HepG2 (cell line): ENCODE results near the gene YEATS2. TPM values are rescaled to one million over a fixed set of nuclear protein-coding genes. Genes with fewer than 3 reads are reported as not detected.
A peak's percentile ranks its signal among the peaks of the same experiment; 100 is the strongest.

Experiments
- ATAC-seq: fragments of 200-7000 bp; cut with Tn5 transposase; 3 replicates; pipeline ENCODE4 v1.9.1; 2020; ENCODE audit warnings: mild to moderate bottlenecking, moderate library complexity
- BruUV-seq: library from RNA; stranded (reverse); fragments of 400-500 nt; replicated peaks from 2 replicates; lab custom pipeline; 2021; lab: Mats Ljungman, UMichigan
- CTCF ChIA-PET: fragments of 300-600 bp; formaldehyde crosslinking; extraction: SDS; loops from one replicate; lab custom pipeline; 2021; ENCODE audit warnings: low total read pairs, inconsistent platforms, low intra/inter-chr PET ratio; lab: Yijun Ruan, JAX
- POLR2A ChIA-PET: fragments of 350-600 bp; sonication (Branson Sonifier 250); formaldehyde crosslinking; loops from one replicate; lab custom pipeline; 2020; ENCODE audit warnings: antibody characterized with exemption, inconsistent platforms; lab: Yijun Ruan, JAX
- DNase-seq: peaks from one replicate; pipeline ENCODE4 v3.0.0-alpha.2; 2015; ENCODE audit warnings: low spot score
- FAIRE-seq: peaks from 3 replicates; lab custom pipeline; 2011; peaks lifted over from hg19 to GRCh38; lab: Jason Lieb, UNC
- H2AFZ ChIP-seq: one replicate; pipeline ENCODE4 v1.6.1; 2011; ENCODE audit warnings: low read length, inconsistent platforms
- H3K27ac ChIP-seq: fragments of 300-600 bp; 3 replicates; pipeline ENCODE4 v1.8.0; 2011; ENCODE audit warnings: mixed run types, mild to moderate bottlenecking, mixed read lengths, low read length, inconsistent platforms; ENCODE audit not compliant: insufficient read depth; ENCODE audit errors: extremely low read length
- H3K27me3 ChIP-seq, 2 experiments: fragments of 200-600 bp in 1 of 2; 2 replicates in 1 of 2; 3 replicates in 1 of 2; pipeline versions ENCODE4 v1.6.0 to v1.8.0; 2011; ENCODE audit warnings: low read length in 2 of 2, mild to moderate bottlenecking in 2 of 2, moderate library complexity in 2 of 2, inconsistent platforms in 1 of 2; ENCODE audit not compliant: insufficient read depth in 2 of 2, control insufficient read depth in 1 of 2
- H3K36me3 ChIP-seq, 2 experiments: fragments of 200-600 bp in 1 of 2; replicated peaks in 1 of 2; 2 replicates in 1 of 2; 3 replicates in 1 of 2; pipeline versions ENCODE4 v1.5.1 to v1.8.0; 2011; ENCODE audit warnings: low read length in 2 of 2, inconsistent platforms in 1 of 2; ENCODE audit not compliant: insufficient read depth in 2 of 2, control insufficient read depth in 1 of 2
- H3K4me1 ChIP-seq: 2 replicates; pipeline ENCODE4 v1.5.1; 2012; ENCODE audit warnings: low read length, inconsistent platforms; ENCODE audit not compliant: insufficient read depth
- H3K4me2 ChIP-seq: 2 replicates; pipeline ENCODE4 v1.6.0; 2011; ENCODE audit warnings: low read depth, low read length, inconsistent platforms
- H3K4me3 ChIP-seq, 3 experiments: fragments of 200-600 bp in 1 of 3; sonication (generic), shearing (Covaris generic) in 1 of 3; replicated peaks in 1 of 3; 2 replicates each; pipeline ENCODE4 v1.5.1; 2011 to 2016; ENCODE audit warnings: low read length in 3 of 3, inconsistent platforms in 2 of 3, low read depth in 2 of 3, mild to moderate bottlenecking in 2 of 3, control low read depth in 1 of 3, mixed read lengths in 1 of 3; ENCODE audit not compliant: insufficient read depth in 1 of 3
- H3K79me2 ChIP-seq: one replicate; pipeline ENCODE4 v1.6.1; 2011; ENCODE audit warnings: low read length, inconsistent platforms; ENCODE audit not compliant: insufficient read depth
- H3K9ac ChIP-seq: 2 replicates; pipeline ENCODE4 v1.6.0; 2011; ENCODE audit warnings: mild to moderate bottlenecking, low read depth, low read length, inconsistent platforms; ENCODE audit not compliant: insufficient read depth
- H3K9me3 ChIP-seq: 2 replicates; pipeline ENCODE4 v1.5.1; 2012; ENCODE audit warnings: mild to moderate bottlenecking, low read length
- H4K20me1 ChIP-seq: 2 replicates; pipeline ENCODE4 v1.6.0; 2011; ENCODE audit warnings: inconsistent platforms, mild to moderate bottlenecking, low read length, moderate library complexity; ENCODE audit not compliant: insufficient read depth
- ARNT2 ChIP-seq: sonication (generic); formaldehyde crosslinking; IDR thresholded peaks from 2 replicates; pipeline ENCODE4 v1.8.0; 2022; ENCODE audit warnings: mild to moderate bottlenecking, low read depth, missing genetic modification reagents, moderate library complexity
- CBFB ChIP-seq: sonication (generic); formaldehyde crosslinking; IDR thresholded peaks from 2 replicates; pipeline ENCODE4 v1.4.0; 2020; ENCODE audit warnings: missing genetic modification reagents
- CBX2 ChIP-seq, 2 experiments: fragments of 200-600 bp in 1 of 2; sonication (generic); formaldehyde crosslinking in 1 of 2; IDR thresholded peaks; 2 replicates each; pipeline versions ENCODE4 v1.7.0 to v1.8.1; 2018 to 2022; ENCODE audit warnings: low read depth in 2 of 2, low read length in 1 of 2, mild to moderate bottlenecking in 1 of 2, missing genetic modification reagents in 1 of 2
- HNF4A ChIP-seq: sonication (generic); formaldehyde crosslinking; IDR thresholded peaks from 2 replicates; pipeline ENCODE4 v1.4.0; 2020; ENCODE audit warnings: missing genetic modification reagents
- MTF2 ChIP-seq: sonication (generic); formaldehyde crosslinking; IDR thresholded peaks from 2 replicates; pipeline ENCODE4 v1.5.0; 2020; ENCODE audit warnings: missing genetic modification reagents, borderline replicate concordance
- RAD51 ChIP-seq: fragments of 450-650 bp; IDR thresholded peaks from 2 replicates; pipeline ENCODE4 v1.6.1; 2016; ENCODE audit warnings: borderline replicate concordance
- STAG1 ChIP-seq: sonication (generic); formaldehyde crosslinking; IDR thresholded peaks from 2 replicates; pipeline ENCODE4 v1.4.0; 2020; ENCODE audit warnings: missing genetic modification reagents
- STAT6 ChIP-seq: sonication (generic); formaldehyde crosslinking; IDR thresholded peaks from 2 replicates; pipeline ENCODE4 v1.4.0; 2020; ENCODE audit warnings: missing genetic modification reagents, mild to moderate bottlenecking, borderline replicate concordance
- TOPORS ChIP-seq: sonication (generic); formaldehyde crosslinking; IDR thresholded peaks from 2 replicates; pipeline ENCODE4 v1.8.0; 2023; ENCODE audit warnings: mild to moderate bottlenecking, missing genetic modification reagents
- U2AF1 ChIP-seq: fragments of 200-400 bp; formaldehyde crosslinking; optimal IDR thresholded peaks from 2 replicates; pipeline ENCODE3; 2017; ENCODE audit warnings: mild to moderate bottlenecking, low read depth, low read length
- ZBTB42 ChIP-seq: sonication (generic); formaldehyde crosslinking; IDR thresholded peaks from 2 replicates; pipeline ENCODE4 v1.5.0; 2020; ENCODE audit warnings: mild to moderate bottlenecking, missing genetic modification reagents
- ZNF121 ChIP-seq: sonication (generic); formaldehyde crosslinking; IDR thresholded peaks from 2 replicates; pipeline ENCODE4 v1.5.0; 2020; ENCODE audit warnings: mild to moderate bottlenecking, missing genetic modification reagents
- ZNF230 ChIP-seq: sonication (generic); formaldehyde crosslinking; IDR thresholded peaks from 2 replicates; pipeline ENCODE4 v1.4.0; 2020; ENCODE audit warnings: mild to moderate bottlenecking, missing genetic modification reagents
- ZNF430 ChIP-seq: sonication (generic); formaldehyde crosslinking; IDR thresholded peaks from 2 replicates; pipeline ENCODE4 v1.9.0; 2021; ENCODE audit warnings: mild to moderate bottlenecking, missing genetic modification reagents
- ZNF569 ChIP-seq: sonication (generic); formaldehyde crosslinking; IDR thresholded peaks from 2 replicates; pipeline ENCODE4 v1.5.0; 2020; ENCODE audit warnings: mild to moderate bottlenecking, missing genetic modification reagents, moderate library complexity, borderline replicate concordance
- ZNF576 ChIP-seq: sonication (generic); formaldehyde crosslinking; IDR thresholded peaks from 2 replicates; pipeline ENCODE4 v1.4.0; 2020; ENCODE audit warnings: mild to moderate bottlenecking, missing genetic modification reagents
- ZNF720 ChIP-seq: sonication (generic); formaldehyde crosslinking; IDR thresholded peaks from 2 replicates; pipeline ENCODE4 v1.4.0; 2020; ENCODE audit warnings: missing genetic modification reagents
- WGBS: methylation state at CpG from one replicate; pipeline ENCODE4 v1.1.6; 2017; ENCODE audit warnings: low lambda C conversion rate; 5-methylcytosine and 5-hydroxymethylcytosine counted together
- in situ Hi-C: cut with HindIII; loops from 2 replicates; pipeline ENCODE4 v1.10.0; 2017; ENCODE audit warnings: low pct_unique_long_range_greater_than_20kb; ENCODE audit not compliant: extremely low pct_ligation_motif_present
- intact Hi-C: fragments of 100-400 bp; cut with micrococcal nuclease; formaldehyde crosslinking; loops from one replicate; pipeline ENCODE4 v1.10.0; 2022; ENCODE audit not compliant: unreplicated experiment
- polyA plus RNA-seq, 8 experiments: library from polyadenylated mRNA; depleted of rRNA in 3 of 8; stranded (reverse) in 7 of 8; unstranded in 1 of 8; fragments of >200 nt; fragmentation: Illumina TruSeq in 4 of 8; extraction: Trizol in 4 of 8; gene quantifications; 2 replicates each; pipeline versions ENCODE4 v1.2.1 to v1.2.3, GENCODE V29; 2011 to 2016; ENCODE audit warnings: low read depth in 4 of 8, missing spikeins in 1 of 8, mixed read lengths in 1 of 8; ENCODE audit not compliant: insufficient read depth in 1 of 8
- total RNA-seq, 5 experiments: library from RNA; depleted of rRNA; stranded (reverse); fragments of >200 nt; fragmentation: Illumina TruSeq; extraction: Trizol; gene quantifications; 2 replicates each; pipeline ENCODE4 v1.2.3, GENCODE V29; 2016; ENCODE audit warnings: low read depth in 1 of 5
- TF ChIP-seq, protein P1 (sequence below): sonication (generic); formaldehyde crosslinking; IDR thresholded peaks from 2 replicates; pipeline ENCODE4 v1.5.1; 2020; ENCODE audit warnings: missing genetic modification reagents, mild to moderate bottlenecking, borderline replicate concordance

YEATS2 gene
- total and polyA plus RNA-seq, 2 of the 13 experiments (the other 11 are each of a cell fraction or from before 2014, with no cell fraction given): 18.6 to 33.7 TPM

DNA sequence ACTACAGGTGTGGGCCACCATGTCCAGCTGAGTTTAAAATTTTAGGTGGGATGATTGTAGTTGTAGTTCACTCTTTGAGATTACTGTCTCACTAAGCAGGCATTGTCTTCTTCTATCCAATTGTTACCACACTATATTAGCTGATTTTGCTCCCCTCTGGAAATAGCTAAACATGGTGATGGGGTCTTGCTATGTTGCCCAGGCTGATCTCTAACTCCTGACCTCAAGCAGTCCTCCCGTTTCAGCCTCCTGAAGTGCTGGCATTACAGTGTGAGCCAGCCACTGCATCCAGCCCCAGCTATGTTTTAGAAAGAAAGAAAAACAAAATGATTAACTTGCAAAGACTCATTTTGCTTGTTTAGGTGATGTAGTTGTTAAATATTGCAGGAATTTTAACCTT is 30.6 kb downstream of the YEATS2 start:
- peaks cover 14 to 75% of the 10 kb centered on the region in 2 experiments for H3K36me3 ChIP-seq
- 100% methylated on average over 1 of the region's 1 CpG for WGBS
- no peak overlapping the region for H3K27ac ChIP-seq
- FAIRE-seq (no peak), DNase-seq (no peak), ATAC-seq (no peak)
- H3K4me2 ChIP-seq: no peak overlapping the region
- ChIA-PET POLR2A (no interaction called here), CTCF (no interaction called here)
- no peaks in the 10 kb centered on the region for H3K9me3 ChIP-seq
- no TSS peak for BruUV-seq
- intact Hi-C loops (no loop called here), in situ Hi-C loops (no loop called here)
- TF ChIP-seq ZNF230 (no peak), U2AF1 (no peak), TOPORS (no peak), ZNF121 (peak; percentile 74)
- TF ChIP-seq, protein P1, sequence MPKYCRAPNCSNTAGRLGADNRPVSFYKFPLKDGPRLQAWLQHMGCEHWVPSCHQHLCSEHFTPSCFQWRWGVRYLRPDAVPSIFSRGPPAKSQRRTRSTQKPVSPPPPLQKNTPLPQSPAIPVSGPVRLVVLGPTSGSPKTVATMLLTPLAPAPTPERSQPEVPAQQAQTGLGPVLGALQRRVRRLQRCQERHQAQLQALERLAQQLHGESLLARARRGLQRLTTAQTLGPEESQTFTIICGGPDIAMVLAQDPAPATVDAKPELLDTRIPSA (CRISPR knock-in tag): no peak
- H3K27me3 ChIP-seq: no peaks in the 10 kb centered on the region
- H3K9ac ChIP-seq: no peak overlapping the region
- H2AFZ ChIP-seq: no peak overlapping the region
- H4K20me1 ChIP-seq: no peaks in the 10 kb centered on the region
- no peaks in the 10 kb centered on the region for H3K4me1 ChIP-seq
- no peaks in the 10 kb centered on the region for H3K79me2 ChIP-seq
- H3K4me3 ChIP-seq: no peak overlapping the region

- H4K20me1 ChIP-seq: no peaks in the 10 kb centered on the region
- H3K9me3 ChIP-seq: no peaks in the 10 kb centered on the region
- CTCF ChIA-PET: no interaction called here
- DNase-seq (no peak), FAIRE-seq (no peak), ATAC-seq (no peak)
- intact Hi-C loops (no loop called here), in situ Hi-C loops (no loop called here)
- no peak overlapping the region for H3K4me2 ChIP-seq
- H3K79me2 ChIP-seq: no peaks in the 10 kb centered on the region
- no peaks in the 10 kb centered on the region for H3K4me1 ChIP-seq
- WGBS: 88% methylated on average over 2 of the region's 2 CpGs
- peaks cover 14 to 80% of the 10 kb centered on the region in 2 experiments; a peak in 4 of 5 replicates for H3K36me3 ChIP-seq
- H2AFZ ChIP-seq: no peak overlapping the region
- no peaks in the 10 kb centered on the region for H3K27me3 ChIP-seq
- H3K27ac ChIP-seq: no peak overlapping the region
- no peak overlapping the region for H3K4me3 ChIP-seq
- no peak overlapping the region for H3K9ac ChIP-seq
- no TSS peak for BruUV-seq
- POLR2A ChIA-PET: no interaction called here
- no peak for TF ChIP-seq ZNF576 (CRISPR knock-in tag)
- TF ChIP-seq HNF4A (CRISPR knock-in tag): no peak
- no peak for TF ChIP-seq RAD51
- TF ChIP-seq STAG1 (CRISPR knock-in tag): no peak
- no peak for TF ChIP-seq MTF2 (CRISPR knock-in tag)
- TF ChIP-seq ZNF720 (CRISPR knock-in tag): no peak
- no peak for TF ChIP-seq ZBTB42 (CRISPR knock-in tag)
- no peak for TF ChIP-seq STAT6 (CRISPR knock-in tag)
- no peak for TF ChIP-seq ZNF430 (CRISPR knock-in tag)
- no peak for TF ChIP-seq ZNF569 (CRISPR knock-in tag)
- TF ChIP-seq CBX2 (IDR thresholded peaks at IDR 0.05; ENCODE audit: low read depth, low read length): no peak
- no peak for TF ChIP-seq CBX2 (CRISPR knock-in tag; IDR thresholded peaks at IDR 0.05; ENCODE audit: low read depth)
- TF ChIP-seq CBFB (CRISPR knock-in tag): no peak
- TF ChIP-seq ARNT2 (CRISPR knock-in tag): no peak
Observed at GRCh38 chr3:183730361-183730760, 32.8 kb downstream of the YEATS2 start.
